ENCODE data around the gene CSTF3. TPM values are rescaled to one million over a fixed set of nuclear protein-coding genes. Genes with fewer than 3 reads are reported as not detected.

CSTF3 gene
- total and polyA plus RNA-seq, 10 of the 15 experiments (the other 5 are each of a cell fraction or from before 2014, with no cell fraction given), result 25.4 to 63.5 (median 49.5) TPM

GRCh38 chr11:33062137-33062536, 99.1 kb downstream of the CSTF3 start (continued):
- no peak for TF ChIP-seq REST (IDR thresholded peaks at IDR 0.05; ENCODE audit: low read depth, low read length)
- no peak for TF ChIP-seq ZNF274 (IDR thresholded peaks at IDR 0.05; ENCODE audit: insufficient read depth, insufficient read length)
- TF ChIP-seq ZNF384 (IDR thresholded peaks at IDR 0.05; ENCODE audit: borderline replicate concordance, low read depth, low read length), result no peak

- SMC1A ChIA-PET (ENCODE audit: uncharacterized antibody, unreplicated experiment), result interaction anchor here (0.8 to 11.0 kb wide), 8 partner anchors 12 to 165 kb away, joined by 3 to 141 read pairs (median 4); no protein-coding TSS in a partner anchor
- no peak for FAIRE-seq
- 88% methylated on average over 3 of the region's 3 CpGs for WGBS (ENCODE audit: insufficient coverage, insufficient replicate concordance, low lambda C conversion rate, missing lambda C conversion rate)
Observed at GRCh38 chr11:33060271-33060670, 101.0 kb downstream of the CSTF3 start.

More at GRCh38 chr11:33060271-33060670, 101.0 kb downstream of the CSTF3 start:
- peak; percentile 26; the same call in 1 of the 2 replicates for TF ChIP-seq RUNX3 (IDR thresholded peaks at IDR 0.05; ENCODE audit: low read length)
- TF ChIP-seq TCF12 (IDR thresholded peaks at IDR 0.05; ENCODE audit: low read depth, low read length), result 0 out of 2 replicates have a peak, but pooled peaks have one; percentile 18
- TF ChIP-seq TBL1XR1 (IDR thresholded peaks at IDR 0.05; ENCODE audit: low read depth, low read length), result no peak
- TF ChIP-seq NR2F1 (conservative IDR thresholded peaks at IDR 0.05), result 0 out of 2 replicates have a peak, but pooled peaks have one; percentile 17
- H3K79me2 ChIP-seq (ENCODE audit: control insufficient read depth, insufficient read depth, low read length), result no peaks in the 10 kb centered on the region
- DNase-seq (ENCODE audit: low read depth, low spot score), result no peak
- no peak overlapping the region for H3K4me2 ChIP-seq (ENCODE audit: control insufficient read depth, insufficient read depth)
- H2AFZ ChIP-seq (ENCODE audit: control insufficient read depth, low read depth, low read length), result no peak overlapping the region
- ChIA-PET RAD21 (ENCODE audit: unreplicated experiment) (interaction anchor here (1.1 to 6.8 kb wide), 4 partner anchors 17 to 99 kb away, joined by 3 to 53 read pairs (median 4); partner anchors contain the start of gene TCP11L1), CTCF (interaction anchor here (0.6 to 10.8 kb wide), 6 partner anchors 19 to 121 kb away, joined by 3 to 144 read pairs (median 4); no protein-coding TSS in a partner anchor), POLR2A (interaction anchor here (0.5 to 1.6 kb wide), 5 partner anchors 16 to 46 kb away, joined by 3 to 7 read pairs (median 3); partner anchors contain the start of gene TCP11L1)
- in situ Hi-C loops (cut with MboI), result loop anchor here (5.0 to 10.0 kb wide), 2 partner anchors 103 to 255 kb away; no protein-coding TSS in a partner anchor
- H4K20me1 ChIP-seq (ENCODE audit: control insufficient read depth, insufficient read depth), result no peaks in the 10 kb centered on the region
- ATAC-seq, result no peak
- no TSS peak for BruUV-seq (replicated peaks)
- no peaks in the 10 kb centered on the region for H3K9me3 ChIP-seq (replicated peaks; ENCODE audit: control insufficient read depth, insufficient read depth, low read length)
- intact Hi-C loops (cut with micrococcal nuclease; ENCODE audit: unreplicated experiment), result loop anchor here (5.0 kb wide), 1 partner anchor 173 kb away; no protein-coding TSS in a partner anchor
- H3K36me3 ChIP-seq (ENCODE audit: control insufficient read depth in 2 of 2, insufficient read depth in 2 of 2, low read length in 1 of 2), result peaks cover 0 to 12% of the 10 kb centered on the region in 2 experiments; a peak in 2 of 4 replicates
- H3K27me3 ChIP-seq (replicated peaks in 1 of 2; ENCODE audit: control insufficient read depth in 2 of 2, insufficient read depth in 2 of 2, low read length in 1 of 2), result no peaks in the 10 kb centered on the region
- 0 out of 2 replicates have a peak overlapping the region, but pooled peaks have one; percentile 17 for H3K27ac ChIP-seq (ENCODE audit: control insufficient read depth, insufficient read depth)
- no peak overlapping the region for H3K4me3 ChIP-seq
- H3K4me1 ChIP-seq (ENCODE audit: control insufficient read depth, insufficient read depth, low read length), result peaks cover 41% of the 10 kb centered on the region
- H3K9ac ChIP-seq (ENCODE audit: control insufficient read depth, insufficient read depth, low read length), result no peak overlapping the region

Measured in GM12878 (cell line).